IPS-15b (cell line): ENCODE results near the gene NOS3.

Experiments used
- H3K27me3 ChIP-seq: one replicate; pipeline ENCODE4 v1.6.1; 2013; ENCODE audit warnings: low read length; ENCODE audit not compliant: control insufficient read depth, insufficient read depth
- H3K36me3 ChIP-seq: one replicate; pipeline ENCODE4 v1.6.1; 2013; ENCODE audit warnings: low read length; ENCODE audit not compliant: control insufficient read depth, insufficient read depth
- H3K4me1 ChIP-seq: one replicate; pipeline ENCODE4 v1.6.1; 2013; ENCODE audit warnings: mild to moderate bottlenecking, low read length; ENCODE audit not compliant: control insufficient read depth, insufficient read depth
- H3K4me3 ChIP-seq: one replicate; pipeline ENCODE4 v1.5.1; 2013; ENCODE audit warnings: low read depth, low read length
- H3K9ac ChIP-seq: one replicate; pipeline ENCODE4 v1.6.1; 2013; ENCODE audit warnings: low read depth, mild to moderate bottlenecking, low read length
- H3K9me3 ChIP-seq: one replicate; pipeline ENCODE4 v1.6.1; 2013; ENCODE audit warnings: mild to moderate bottlenecking, low read length; ENCODE audit not compliant: control insufficient read depth, insufficient read depth

The NOS3 gene

GRCh38 chr7:150961510-150962289 is 29.1 kb upstream of the NOS3 start:
- H3K4me3 ChIP-seq = no peak overlapping the region
- H3K27me3 ChIP-seq = no peaks in the 10 kb centered on the region
- no peaks in the 10 kb centered on the region for H3K9me3 ChIP-seq
- H3K36me3 ChIP-seq = no peaks in the 10 kb centered on the region
- H3K4me1 ChIP-seq = peaks cover 4% of the 10 kb centered on the region
- H3K9ac ChIP-seq = no peak overlapping the region

DNA sequence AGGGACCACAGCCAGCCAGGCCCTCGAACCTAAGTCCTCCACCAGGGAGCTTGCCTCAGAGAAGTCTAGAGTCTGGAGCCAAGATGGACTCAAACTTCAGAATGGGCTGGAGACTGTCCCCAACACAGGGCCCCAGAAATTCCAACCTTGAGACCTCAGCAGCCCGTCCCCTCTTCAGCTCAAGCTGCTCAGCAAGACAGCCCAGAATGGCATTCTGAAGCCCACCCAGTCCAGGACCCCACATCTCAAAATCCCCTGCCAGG is 28.6 kb upstream of the NOS3 start:
- no peaks in the 10 kb centered on the region for H3K27me3 ChIP-seq
- H3K9ac ChIP-seq = no peak overlapping the region
- no peaks in the 10 kb centered on the region for H3K36me3 ChIP-seq
- no peak overlapping the region for H3K4me3 ChIP-seq
- no peaks in the 10 kb centered on the region for H3K9me3 ChIP-seq
- peaks cover 4% of the 10 kb centered on the region for H3K4me1 ChIP-seq

DNA sequence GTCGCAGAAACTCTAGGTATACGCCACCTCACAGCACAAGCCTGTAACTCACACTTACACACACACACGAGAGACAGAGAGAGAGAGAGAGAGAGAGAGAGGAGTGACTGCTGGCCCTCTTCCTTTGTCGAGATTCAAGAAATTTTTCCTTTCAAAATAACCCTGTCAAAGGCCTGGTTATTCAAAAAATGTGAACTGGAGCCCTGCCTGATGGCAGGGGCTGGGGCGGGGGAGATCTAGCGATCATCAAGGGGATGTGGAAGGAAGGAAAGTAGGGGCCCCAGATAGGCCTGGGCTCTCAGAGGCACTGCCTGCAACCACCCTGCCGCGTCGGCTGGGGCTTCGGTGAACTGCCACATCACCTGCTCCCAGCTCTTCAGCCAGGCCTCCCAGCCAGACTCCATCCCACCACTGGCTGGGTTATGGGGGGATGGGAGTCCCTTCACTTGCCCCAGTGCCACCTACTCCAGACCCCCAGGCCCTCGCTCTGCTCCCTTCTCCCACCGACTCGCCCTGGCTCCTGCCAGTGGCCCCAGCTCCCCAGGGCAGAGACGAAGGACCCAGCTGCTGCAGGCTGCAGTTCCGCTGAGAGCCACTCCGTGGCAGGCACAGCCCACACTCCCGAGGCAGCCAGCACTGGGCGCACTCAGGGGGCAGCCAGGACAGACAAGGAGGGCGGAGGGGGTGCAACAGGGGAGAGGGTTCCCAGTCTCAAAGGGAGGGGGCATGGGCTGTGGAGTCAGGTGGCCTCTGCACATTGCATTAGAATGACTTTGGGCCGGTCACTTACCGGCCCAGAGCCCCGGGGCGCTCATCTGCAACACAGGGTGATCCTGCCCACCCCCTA is 28.0 kb upstream of the NOS3 start:
- Histone ChIP-seq H3K9ac (no peak overlapping the region), H3K9me3 (no peaks in the 10 kb centered on the region), H3K4me1 (peaks cover 4% of the 10 kb centered on the region), H3K27me3 (no peaks in the 10 kb centered on the region), H3K36me3 (no peaks in the 10 kb centered on the region), H3K4me3 (no peak overlapping the region)

GRCh38 chr7:150963707-150964559 is 26.9 kb upstream of the NOS3 start:
- Histone ChIP-seq H3K4me1 (peaks cover 4% of the 10 kb centered on the region), H3K36me3 (no peaks in the 10 kb centered on the region), H3K9me3 (no peaks in the 10 kb centered on the region), H3K4me3 (no peak overlapping the region), H3K9ac (no peak overlapping the region), H3K27me3 (no peaks in the 10 kb centered on the region)

- Histone ChIP-seq H3K4me1 (peaks cover 9% of the 10 kb centered on the region), H3K4me3 (no peak overlapping the region), H3K36me3 (no peaks in the 10 kb centered on the region), H3K9me3 (no peaks in the 10 kb centered on the region), H3K9ac (no peak overlapping the region), H3K27me3 (no peaks in the 10 kb centered on the region)
These were observed 26.2 kb upstream of the NOS3 start for GRCh38 chr7:150964593-150965111.

GRCh38 chr7:150965273-150965830 is 25.5 kb upstream of the NOS3 start:
- H3K4me1 ChIP-seq = peaks cover 9% of the 10 kb centered on the region
- H3K9ac ChIP-seq = no peak overlapping the region
- no peaks in the 10 kb centered on the region for H3K27me3 ChIP-seq
- no peaks in the 10 kb centered on the region for H3K36me3 ChIP-seq
- no peaks in the 10 kb centered on the region for H3K9me3 ChIP-seq
- no peak overlapping the region for H3K4me3 ChIP-seq

- peaks cover 9% of the 10 kb centered on the region for H3K4me1 ChIP-seq
- H3K9ac ChIP-seq = no peak overlapping the region
- no peaks in the 10 kb centered on the region for H3K36me3 ChIP-seq
- H3K4me3 ChIP-seq = no peak overlapping the region
- H3K27me3 ChIP-seq = no peaks in the 10 kb centered on the region
- H3K9me3 ChIP-seq = no peaks in the 10 kb centered on the region
These were observed 24.8 kb upstream of the NOS3 start for GRCh38 chr7:150966002-150966401.

- H3K4me3 ChIP-seq = no peak overlapping the region
- no peak overlapping the region for H3K9ac ChIP-seq
- H3K36me3 ChIP-seq = no peaks in the 10 kb centered on the region
- H3K9me3 ChIP-seq = no peaks in the 10 kb centered on the region
- no peaks in the 10 kb centered on the region for H3K27me3 ChIP-seq
- H3K4me1 ChIP-seq = peaks cover 9% of the 10 kb centered on the region
These were observed 23.5 kb upstream of the NOS3 start for GRCh38 chr7:150967349-150967748.

GRCh38 chr7:150968056-150968733 is 22.6 kb upstream of the NOS3 start:
- H3K4me1 ChIP-seq = peaks cover 6% of the 10 kb centered on the region
- no peaks in the 10 kb centered on the region for H3K9me3 ChIP-seq
- peaks cover 3% of the 10 kb centered on the region for H3K36me3 ChIP-seq
- no peak overlapping the region for H3K4me3 ChIP-seq
- no peak overlapping the region for H3K9ac ChIP-seq
- H3K27me3 ChIP-seq = peaks cover 5% of the 10 kb centered on the region

DNA sequence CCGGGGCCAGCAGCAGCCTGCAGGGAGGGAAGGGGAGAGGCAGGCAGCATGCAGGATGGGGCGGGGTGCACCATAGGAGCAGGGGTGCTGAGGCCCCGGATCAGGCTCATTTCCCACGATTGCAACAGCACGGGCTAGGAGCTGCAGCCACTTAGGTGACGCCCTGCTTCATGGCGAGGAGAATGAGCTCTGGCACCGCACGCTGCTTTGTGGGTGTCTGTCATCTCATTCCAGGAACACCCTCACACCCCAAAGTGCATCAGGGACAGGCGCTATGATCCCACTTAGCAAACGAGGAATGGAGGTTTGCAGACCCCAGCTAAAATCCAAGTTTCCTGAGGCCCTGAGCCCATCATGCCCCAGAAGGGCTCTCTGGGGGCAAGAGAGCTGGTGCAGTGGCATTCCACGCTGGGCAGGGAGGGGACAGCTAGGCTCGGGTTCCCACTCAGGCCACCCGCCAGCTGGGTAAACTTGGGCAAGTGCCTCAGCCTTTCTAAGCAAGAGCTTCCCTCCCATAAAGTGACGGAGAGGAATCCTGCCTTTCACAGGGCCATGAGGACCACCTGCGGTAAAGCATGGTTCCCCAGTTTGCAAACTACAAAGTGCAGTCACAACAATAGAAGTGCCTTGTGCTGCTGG is 22.0 kb upstream of the NOS3 start:
- Histone ChIP-seq H3K4me3 (no peak overlapping the region), H3K9ac (no peak overlapping the region), H3K9me3 (no peaks in the 10 kb centered on the region), H3K27me3 (peaks cover 10% of the 10 kb centered on the region), H3K36me3 (peaks cover 3% of the 10 kb centered on the region), H3K4me1 (peaks cover 6% of the 10 kb centered on the region)
